ENCODE results near the gene RABGAP1L.

GRCh38 chr1:174315239-174315638 is 155.9 kb downstream of the RABGAP1L start:
- TF ChIP-seq ZNF274 (IDR thresholded peaks at IDR 0.05; ENCODE audit: low read depth, low read length) (no peak), SUZ12 (IDR thresholded peaks at IDR 0.05; ENCODE audit: extremely low read depth, insufficient read depth, insufficient read length) (no peak)

All from NT2/D1 (cell line).